OCI-LY7 (cell line): Measurements from ENCODE around the gene LRIT1.

Source experiments
- CTCF ChIP-seq: fragments of 200-600 bp; sonication (generic); conservative IDR thresholded peaks from 2 replicates; pipeline ENCODE4 v1.5.1; 2014; ENCODE audit warnings: mild to moderate bottlenecking, antibody characterized with exemption, low read length, moderate library complexity, mixed read lengths
- EZH2phosphoT487 ChIP-seq: fragments of 200-600 bp; sonication (generic); IDR thresholded peaks from 2 replicates; pipeline ENCODE4 v1.6.1; 2018; ENCODE audit warnings: low read depth, borderline replicate concordance, mild to moderate bottlenecking, mixed run types, antibody characterized with exemption, low read length, moderate library complexity, mixed read lengths

GRCh38 chr10:84290235-84290634 is 48.9 kb upstream of the LRIT1 start:
- TF ChIP-seq CTCF (no peak), EZH2phosphoT487 (no peak)
